HG03521 (cell line): ENCODE measurements around the gene ECSCR.
"Not testable (repeated sequence)": the region's sequence is repeated elsewhere in the genome, so short reads cannot be mapped to it uniquely, and the experiment has no call there.

Source experiments
- ATAC-seq: cut with Tn5 transposase; IDR thresholded peaks from one replicate; pipeline ENCODE4 v1.9.1; 2021; ENCODE audit warnings: mild to moderate bottlenecking, moderate library complexity; ENCODE audit not compliant: unreplicated experiment

Gene ECSCR

DNA sequence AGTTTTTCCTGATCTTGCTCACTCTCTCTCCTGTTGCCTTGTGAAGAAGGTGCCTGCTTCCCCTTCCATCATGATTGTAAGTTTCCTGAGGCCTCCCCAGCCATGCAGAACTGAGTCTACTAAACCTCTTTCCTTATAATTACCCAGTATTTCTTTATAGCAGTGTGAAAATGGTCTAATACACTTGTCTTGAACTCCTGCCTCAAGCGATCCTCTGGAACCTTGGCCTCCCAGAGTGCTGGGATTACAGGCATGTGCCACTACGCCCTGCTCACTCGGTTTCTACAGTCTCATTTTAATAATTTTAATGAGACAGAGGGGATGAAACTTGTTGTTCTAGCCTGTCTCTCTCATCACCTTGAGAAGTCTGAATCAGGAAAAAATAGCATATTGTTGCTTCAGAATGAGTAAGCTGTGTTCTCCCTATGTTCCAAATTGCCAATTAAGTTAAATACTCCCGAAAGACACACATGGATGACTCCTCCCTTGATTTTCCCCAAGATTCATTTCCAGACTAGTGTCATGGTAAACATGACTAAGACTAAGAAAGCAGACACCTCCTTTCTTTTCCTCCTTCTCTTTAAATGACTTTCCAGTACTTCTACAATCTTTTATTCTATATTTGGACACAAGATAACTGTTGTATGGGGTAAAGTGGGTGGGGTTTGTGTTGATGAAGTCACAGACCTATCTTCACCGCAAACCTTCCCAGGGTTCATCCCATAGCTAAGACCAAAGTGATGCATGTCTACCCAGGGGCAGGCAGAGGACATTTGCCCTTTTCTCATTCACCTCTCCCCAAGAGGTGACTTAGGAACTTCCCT, 15.4 kb downstream of the ECSCR start:
- no peak for ATAC-seq

DNA sequence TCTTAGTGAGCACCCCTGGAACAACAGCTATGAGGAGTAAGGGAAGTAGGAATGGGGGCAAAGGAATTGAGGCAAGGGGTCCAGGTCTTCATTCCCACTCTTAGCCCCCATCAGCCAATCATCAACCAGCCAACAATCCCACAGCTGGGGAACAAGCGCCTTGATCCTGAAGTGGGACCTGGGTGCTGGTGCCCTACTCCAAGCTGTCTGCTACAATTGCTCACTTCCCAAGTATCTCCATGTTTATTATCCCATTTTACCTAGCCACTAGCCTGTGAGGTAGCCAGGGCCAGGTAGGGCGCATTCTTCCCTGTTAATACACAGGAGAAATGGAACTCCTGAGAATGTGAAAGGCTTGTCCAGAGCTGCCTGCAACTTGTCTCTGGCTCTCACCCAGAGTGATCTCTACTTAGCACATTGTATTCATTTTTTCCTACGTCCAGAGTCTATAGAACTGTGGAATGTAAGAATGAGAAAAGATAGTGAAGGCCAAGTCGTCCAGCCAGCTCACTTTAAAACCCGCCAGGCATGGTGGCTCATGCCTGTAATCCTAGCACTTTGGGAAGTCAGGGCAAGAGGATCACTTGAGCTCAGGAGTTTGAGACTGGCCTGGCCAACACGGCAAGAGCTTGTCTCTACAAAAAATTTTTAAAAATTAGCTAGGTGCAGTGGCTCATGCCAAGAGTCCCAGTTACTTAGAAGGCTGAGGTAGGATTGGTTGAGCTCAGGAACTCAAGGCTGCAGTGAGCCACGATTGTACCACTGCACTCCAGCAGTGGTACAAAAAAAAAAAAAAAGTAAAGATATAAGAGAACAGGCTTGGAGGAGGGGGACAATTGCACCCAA, 17.0 kb downstream of the ECSCR start:
- no peak for ATAC-seq

DNA sequence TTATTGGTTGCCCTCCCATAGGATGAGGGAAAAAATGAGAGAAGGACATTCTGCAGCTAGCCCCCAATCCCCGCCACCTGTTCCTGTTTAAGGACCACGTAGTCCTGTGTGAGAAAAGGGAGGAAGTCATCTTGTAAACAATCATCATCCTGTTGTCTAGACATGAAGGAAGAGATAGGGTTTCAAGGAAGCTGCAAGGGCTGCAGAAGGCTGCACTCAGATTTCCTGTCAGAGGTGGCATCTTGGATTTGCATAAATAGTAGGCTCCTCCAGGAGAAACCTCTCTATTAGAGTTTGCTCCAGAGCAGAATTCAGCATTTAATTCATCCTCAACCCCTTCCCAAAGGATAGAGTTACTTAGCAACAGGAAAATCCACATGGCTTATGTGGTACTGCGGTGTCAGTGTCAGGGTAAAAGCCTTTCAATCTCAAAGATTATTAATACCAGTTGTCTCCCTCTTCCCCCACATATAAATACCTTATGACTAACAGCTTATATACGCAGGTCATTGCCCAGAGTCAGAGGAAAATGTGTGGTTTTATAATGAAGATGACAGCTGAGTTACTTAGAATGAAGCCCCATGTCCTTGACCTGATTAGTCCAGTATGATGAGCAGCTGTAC, 18.6 kb downstream of the ECSCR start:
- ATAC-seq = no peak

DNA sequence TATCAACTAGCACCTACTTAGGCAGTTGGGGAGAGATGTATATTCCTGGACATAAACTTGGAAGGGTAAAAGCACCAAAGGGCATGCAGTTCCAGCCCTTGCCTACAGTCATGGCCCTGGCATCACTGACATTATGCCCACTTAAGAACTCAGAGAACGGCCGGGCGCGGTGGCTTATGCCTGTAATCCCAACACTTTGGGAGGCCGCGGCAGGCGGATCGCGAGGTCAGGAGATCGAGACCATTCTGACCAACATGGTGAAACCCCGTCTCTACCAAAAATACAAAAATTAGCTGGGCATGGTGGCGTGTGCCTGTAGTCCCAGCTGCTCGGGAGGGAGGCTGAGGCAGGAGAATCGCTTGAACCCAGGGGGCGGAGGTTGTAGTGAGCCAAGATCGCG, 22.1 kb downstream of the ECSCR start:
- not testable (repeated sequence) for ATAC-seq

DNA sequence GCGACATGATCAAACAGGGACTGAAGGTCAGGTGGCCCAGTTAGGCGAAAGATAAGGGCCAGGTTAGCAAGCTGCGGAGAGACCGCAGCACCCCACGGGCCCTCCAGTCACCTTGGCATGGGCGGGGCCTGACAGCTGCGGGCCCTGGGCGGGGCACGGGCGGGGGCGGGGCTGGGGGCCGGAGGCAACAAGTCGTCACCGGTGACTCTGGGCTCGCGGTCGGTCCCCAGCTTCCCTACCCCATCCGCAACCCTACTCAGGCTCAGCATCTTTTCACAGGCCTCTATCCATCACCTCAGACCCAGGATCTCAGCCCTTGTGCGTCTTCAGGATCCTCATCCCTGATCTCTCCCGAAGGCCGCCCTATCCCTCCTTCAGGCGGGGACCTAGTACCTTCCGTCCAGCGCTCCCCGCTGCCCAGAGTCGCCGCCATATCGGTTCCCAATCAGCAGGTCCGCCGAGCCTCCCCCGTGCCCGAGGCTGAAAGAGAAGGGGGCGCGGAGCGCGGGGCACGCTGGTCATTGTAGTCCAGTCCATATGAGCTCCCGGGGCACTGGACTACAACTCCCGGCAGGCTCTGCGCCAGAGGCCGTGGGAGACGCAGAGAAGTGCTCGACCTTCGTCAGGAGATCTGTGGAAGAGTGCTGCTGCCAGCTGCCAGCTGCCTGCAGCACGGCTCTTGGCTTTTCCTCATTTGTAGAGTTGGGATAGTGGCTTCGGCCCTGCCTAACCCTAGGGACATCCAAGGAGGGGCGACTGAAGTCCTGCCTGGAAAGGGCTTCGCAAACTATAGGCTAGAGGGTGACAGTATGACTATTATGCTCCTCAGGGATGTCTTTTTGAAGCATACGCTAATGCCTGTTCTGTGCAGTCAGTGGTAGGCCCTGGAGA, 23.3 kb downstream of the ECSCR start, which contains the start of gene DNAJC18:
TSS of gene DNAJC18 (minus strand) at position 513 of the 891 bp plus-strand sequence. CDS start at position 433, 80 bp downstream.
- peak; percentile 83 for ATAC-seq

DNA sequence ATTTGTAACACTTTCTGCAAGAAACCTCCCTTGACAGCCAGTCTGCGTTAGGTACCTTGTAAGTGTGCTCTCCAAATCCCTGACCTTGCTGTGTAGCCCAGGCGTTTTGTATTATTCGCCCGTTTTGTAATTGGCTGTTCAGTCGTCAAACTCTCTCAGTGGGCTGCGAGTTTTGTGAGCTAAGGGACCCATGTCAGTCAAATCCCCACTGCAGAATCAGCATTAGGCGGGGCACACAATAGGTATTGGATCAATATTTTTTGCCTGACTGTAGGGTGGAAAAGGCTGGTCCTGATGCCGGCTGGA, 23.9 kb downstream of the ECSCR start:
- no peak for ATAC-seq

DNA sequence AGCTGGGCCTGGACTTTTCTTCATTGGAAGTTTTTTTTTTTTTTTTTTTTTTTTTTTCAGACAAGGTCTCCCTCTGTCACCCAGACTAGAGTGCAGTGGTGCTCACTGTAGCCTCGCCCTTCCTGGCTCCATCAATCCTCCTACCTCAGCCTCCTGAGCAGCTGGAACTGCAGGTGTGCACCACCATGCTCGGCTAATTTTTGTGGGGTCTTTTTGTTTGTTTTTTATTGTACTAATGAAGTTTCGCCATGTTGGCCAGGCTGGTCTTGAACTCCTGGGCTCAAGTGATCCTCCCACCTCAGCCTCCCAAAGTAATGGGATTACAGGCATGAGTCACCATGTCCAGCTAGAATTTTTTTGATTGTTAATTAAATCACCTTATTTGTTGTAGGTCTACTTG, 26.9 kb downstream of the ECSCR start:
- no peak for ATAC-seq

DNA sequence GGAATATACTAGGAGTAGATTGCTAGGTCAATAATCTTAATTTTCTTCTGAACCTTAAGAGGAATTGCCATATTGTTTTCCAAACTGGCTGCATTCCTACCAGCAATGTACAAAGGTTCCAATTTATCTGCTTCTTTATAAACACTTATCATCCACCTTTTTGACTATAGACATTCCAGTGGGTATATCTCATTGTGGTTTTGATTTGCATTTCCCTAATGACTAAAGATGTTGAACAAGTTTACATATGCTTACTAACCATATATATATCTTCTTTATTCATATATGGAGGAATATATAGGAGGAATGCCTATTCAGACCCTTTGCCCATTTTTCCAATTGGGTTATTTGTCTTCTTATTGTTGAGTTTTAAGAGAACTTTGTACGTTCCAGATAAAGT, 30.8 kb downstream of the ECSCR start:
- no peak for ATAC-seq

DNA sequence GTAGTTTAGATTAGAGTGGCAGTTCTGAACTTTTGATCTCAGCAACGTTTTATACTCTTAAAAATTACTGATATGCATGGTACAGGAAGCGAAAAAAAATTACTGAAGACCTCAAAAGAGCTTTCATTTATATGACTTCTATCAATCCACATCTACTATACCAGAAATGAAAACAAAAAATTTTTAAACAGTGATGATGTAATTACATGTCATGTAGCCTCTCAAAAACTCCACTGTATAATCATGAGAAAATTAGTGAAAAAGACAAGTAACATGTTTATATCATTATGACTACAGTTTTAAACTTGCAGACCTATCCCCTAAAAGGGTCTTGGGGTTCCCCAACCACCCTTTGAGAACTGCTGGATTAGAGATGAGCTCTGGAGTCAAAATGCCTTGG, 32.5 kb downstream of the ECSCR start:
- ATAC-seq = no peak

DNA sequence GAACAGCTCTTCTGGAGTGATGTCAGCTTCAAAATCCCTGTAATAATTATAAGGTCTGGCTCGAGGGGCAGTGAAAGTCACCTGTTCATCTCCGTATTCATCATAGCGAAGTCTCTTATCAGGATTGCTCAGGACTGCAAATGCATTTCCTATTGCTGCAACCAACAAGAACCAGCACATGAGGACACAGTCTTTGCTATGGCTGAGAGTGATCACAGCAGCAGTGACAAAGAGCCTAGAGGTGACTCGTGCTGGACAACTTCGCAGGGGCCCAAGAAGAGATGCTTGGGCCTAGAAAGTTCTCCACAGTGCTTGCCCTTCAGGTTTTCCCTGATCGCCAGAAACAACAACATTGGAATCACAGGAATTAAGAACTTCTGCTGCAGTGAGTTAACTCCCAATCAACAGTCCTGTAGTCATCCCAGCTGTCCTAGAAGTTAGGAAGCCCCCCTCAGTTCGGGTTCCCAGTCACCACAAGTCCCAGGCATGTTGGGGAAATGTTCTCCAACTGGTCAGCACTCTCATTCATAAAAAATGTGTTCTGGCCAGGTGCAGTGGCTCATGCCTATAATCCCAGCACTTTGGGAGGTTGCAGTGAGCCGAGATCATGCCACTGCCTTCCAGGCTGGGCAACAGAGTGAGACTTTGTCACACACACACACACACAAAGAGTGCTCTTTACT, 36.2 kb downstream of the ECSCR start:
- ATAC-seq = no peak

DNA sequence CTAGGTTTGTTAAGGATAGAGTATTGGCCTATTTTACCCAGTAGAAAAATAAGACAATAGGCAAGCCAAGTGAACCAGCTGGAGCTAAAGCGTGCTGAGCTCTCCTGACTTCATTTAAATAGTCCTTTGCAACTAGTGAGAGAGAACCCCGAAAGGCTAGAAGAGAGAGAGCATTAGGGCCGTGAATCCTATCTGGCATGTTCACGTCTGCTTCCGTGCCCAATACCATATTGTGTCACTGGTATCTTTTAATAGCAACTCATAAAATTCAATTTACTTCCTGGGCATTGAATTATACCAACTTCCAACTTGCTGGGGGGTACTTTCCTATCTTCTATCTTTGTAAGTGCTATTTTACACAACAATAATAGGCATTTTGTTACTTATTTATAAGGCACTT, 37.0 kb downstream of the ECSCR start:
- no peak for ATAC-seq

DNA sequence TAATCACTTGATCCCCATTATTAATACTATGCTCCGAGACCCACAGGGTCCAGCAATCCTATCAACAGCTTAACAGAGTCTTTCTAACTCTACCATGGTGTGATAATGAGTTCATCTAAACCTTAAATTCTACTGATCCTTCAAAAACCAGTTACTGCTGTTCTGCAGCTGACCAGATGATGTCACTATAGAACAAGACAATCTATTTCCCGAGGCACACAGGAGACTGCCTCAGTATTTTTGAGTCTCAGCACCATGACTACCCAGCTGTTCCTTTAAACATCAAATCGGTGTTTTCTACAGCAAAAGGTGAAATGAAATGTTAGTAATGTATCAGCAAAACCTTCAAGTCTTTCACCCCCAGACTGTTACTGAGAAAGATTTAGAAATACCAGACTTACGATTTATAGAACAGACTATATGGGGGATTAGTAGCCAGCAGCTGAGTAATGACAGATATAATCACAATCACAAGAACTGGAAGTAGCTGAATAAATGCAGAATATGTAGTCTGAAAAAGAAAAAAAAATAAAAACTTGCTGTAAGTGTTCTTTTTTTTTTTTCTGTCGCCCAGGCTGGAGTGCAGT, 40.1 kb downstream of the ECSCR start:
- ATAC-seq = peak; percentile 66

DNA sequence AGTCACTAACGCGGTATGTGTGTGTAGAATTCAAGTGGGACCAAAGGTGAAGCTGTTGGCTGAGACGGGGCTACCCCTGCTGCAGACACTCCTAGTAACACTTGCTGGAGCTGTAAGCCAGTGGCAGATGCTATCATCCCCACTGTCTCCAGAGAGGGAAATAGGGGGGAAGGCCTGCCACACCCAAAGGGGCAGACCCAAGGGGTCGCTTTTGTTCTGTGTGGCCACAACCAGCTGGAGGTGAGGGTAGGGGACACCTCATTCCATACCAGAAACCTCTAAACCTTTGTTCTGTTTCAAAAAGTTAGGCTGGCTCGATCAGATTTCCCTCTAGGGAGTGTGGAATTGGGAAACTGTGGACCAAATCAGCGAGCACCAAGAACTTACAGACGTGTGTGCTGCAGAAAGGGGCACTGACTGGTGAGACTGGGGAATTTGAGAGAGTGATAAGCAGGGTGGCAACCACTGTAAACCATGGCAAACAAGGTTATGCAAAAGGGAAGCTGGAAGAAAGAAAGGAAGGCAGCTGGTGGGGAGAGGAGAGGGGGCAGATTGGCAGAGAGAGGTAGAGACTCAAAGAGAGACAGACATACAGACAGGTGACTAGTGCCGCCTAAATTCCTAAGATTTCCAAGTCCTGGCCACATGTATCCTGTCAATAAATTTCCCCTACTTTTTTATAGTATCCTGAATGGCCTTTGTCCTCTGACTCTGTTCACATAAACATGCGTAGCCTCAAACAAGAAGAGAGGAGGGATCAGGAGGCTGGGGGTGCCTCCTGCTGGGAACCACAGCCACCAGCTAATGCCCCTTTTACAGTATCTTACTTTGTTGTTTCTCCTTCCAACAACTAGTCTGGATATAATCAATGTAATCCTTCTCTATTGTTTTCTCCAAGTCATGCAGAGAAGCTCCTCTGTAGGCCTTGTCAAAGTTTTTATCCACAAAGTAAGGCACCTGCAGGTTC, 43.0 kb downstream of the ECSCR start:
- ATAC-seq = no peak

DNA sequence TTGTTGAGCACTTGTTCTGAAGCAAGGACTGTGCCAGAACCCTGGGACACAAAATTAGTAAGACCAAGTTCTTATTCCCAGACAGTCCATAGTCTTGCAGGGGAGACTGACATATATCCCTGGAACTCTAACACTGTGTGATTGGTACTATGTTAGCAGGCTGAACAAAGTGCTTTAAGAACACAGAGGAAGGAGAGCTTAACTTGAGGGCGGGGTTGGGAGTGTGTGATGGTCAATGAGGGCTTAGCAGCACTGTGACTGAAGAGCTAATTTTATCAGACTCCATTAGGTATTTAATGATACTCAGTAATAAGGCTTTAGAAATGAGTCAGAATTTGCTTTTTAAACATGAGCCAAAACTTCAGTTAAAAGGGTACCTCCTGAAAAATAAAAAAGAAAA, 43.8 kb downstream of the ECSCR start:
- ATAC-seq = no peak

DNA sequence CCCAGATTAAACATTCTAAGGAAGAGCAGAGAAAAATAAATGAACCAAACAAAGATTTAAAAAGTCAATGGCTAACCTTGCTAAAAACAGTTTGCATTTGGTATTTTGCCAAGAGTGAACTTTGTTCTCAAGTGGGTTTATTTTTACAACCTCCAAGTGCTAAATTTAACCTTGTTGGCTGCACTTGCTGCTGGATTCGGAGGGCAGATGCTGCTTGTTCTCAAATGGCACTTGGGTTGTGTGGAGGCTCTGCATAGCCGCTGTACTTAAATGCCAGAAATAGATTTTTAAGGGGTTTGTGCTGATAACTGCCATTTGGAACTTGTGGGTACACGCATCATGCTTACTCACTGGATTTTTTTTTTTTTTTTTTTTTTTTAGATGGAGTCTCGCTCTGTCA, 45.3 kb downstream of the ECSCR start:
- ATAC-seq = no peak

DNA sequence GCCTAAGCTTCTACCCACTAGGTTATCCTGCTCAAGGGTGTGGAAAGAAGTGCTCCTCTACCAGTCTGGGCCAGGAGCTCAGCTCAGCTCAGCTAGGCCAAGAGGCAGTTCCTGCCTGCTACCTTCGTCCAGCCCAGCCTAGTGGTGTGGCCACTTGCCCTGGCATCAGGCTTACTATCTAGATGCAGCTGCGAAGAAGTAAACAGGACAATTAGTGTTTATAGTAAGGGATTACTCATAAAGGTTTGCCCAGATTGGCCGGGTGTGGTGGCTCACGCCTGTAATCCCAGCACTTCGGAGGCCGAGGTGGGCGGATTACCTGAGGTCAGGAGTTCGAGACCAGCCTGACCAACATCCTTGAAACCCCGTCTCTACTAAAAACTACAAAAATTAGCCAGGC, 45.9 kb downstream of the ECSCR start:
- no peak for ATAC-seq

DNA sequence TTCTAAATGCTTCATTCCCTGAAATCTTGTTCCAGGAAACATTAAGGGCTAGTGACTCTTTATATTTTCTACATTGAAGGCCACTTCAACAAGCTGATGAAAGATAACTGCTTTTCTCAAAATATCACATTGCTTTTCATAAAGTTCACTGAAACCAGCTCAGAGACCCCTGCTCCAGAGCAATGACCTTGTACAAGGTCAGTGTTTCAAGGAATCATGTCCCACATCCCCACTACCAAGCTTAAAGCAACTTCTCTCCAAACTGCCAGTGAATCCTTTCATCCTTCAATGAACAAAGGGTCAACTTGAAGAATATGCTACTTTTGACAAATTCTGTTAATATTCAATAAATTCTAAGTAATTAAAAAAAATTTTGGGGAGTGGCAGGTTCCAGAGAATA, 46.7 kb downstream of the ECSCR start:
- no peak for ATAC-seq

DNA sequence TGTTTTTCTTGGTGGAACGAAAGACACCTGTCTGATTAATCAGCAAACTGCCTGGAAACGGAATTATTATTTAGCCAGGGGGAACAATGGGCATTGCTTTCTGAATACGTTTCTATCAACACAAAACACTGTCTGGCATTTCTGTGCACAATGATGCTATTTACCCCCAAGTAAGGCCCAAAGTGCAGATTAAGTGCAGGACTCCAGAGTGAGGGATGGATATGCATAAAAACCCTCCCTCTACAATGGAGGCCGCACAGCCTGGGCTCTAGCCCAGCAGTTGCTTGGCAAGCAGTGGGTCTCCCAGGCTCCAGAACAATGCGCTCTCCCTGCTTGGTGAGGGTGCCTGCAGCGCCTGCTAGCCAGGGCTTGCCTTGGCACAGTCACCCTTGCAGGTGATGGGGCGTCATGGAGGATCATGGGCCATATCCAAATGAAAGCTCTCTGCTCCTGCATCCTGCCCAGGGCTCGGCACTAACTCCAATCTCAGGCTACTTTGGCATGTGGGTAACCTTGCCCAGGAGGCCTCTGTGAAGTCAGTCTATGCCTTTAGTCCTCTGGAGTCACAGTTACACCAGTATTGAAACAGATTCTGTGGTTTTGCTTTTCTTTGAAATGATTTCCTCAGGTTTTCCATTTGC, 47.2 kb downstream of the ECSCR start:
- no peak for ATAC-seq
